HG02981 (cell line): ENCODE data around the gene CNTNAP2.
"Not testable (repeated sequence)": the region's sequence is repeated elsewhere in the genome, so short reads cannot be mapped to it uniquely, and the experiment has no call there.

Experiments used
- ATAC-seq: cut with Tn5 transposase; IDR thresholded peaks from one replicate; pipeline ENCODE4 v1.9.1; 2021; ENCODE audit warnings: mild to moderate bottlenecking, moderate library complexity; ENCODE audit not compliant: unreplicated experiment

Gene CNTNAP2

DNA sequence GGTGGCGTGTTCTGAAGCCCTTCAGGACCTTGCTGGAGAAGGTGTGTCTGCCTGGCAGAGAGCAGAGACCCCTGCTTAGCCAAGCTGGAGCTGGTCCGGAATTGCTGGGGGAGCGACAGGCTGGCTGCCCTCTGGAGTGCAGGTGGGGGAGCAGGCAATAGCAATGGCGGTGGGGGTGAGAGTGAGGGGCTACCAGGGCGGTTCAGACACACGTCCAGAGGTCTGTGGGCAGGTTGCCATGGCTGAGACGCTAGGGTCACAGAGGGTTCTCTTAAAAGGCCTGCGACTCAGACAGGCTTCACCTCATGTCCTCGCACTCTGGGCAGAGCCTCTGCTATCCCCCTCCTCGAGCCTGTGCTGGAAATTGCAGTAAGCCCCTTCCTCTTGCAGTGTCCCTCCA, 2144.9 kb downstream of the CNTNAP2 start:
- no peak for ATAC-seq

DNA sequence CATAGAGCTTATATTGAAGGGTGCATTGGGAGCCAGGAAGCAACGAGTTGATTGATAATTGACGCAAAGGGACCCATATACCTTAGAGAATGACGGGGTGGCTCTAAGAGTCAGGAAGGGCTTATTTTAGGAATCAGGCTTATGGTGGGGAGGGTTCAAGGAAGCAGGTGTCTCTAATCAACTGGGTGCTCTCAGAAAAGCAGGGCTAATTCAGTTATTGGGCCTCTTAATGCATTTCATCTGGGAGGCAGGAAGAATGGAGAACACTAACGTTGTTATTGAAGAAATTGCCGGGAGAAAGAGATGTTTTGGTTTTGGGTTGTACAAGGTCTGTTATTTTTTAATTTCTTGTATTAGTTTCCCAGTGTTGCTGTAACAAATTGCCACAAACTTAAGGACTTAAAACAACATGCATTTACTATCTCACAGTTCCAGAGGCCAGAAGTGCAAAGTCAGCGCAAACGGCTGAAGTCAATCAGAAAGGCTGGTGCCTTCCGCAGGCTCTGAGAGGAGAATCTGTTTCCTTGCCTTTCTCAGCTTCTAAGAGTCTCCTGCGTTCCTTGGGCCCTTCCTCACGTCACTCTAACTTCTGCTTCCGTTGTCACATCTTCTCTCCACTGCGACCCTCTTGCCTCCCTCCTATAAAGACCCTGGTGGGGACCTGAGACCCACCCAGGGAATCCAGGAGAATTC, 2145.5 kb downstream of the CNTNAP2 start:
- ATAC-seq, result no peak

DNA sequence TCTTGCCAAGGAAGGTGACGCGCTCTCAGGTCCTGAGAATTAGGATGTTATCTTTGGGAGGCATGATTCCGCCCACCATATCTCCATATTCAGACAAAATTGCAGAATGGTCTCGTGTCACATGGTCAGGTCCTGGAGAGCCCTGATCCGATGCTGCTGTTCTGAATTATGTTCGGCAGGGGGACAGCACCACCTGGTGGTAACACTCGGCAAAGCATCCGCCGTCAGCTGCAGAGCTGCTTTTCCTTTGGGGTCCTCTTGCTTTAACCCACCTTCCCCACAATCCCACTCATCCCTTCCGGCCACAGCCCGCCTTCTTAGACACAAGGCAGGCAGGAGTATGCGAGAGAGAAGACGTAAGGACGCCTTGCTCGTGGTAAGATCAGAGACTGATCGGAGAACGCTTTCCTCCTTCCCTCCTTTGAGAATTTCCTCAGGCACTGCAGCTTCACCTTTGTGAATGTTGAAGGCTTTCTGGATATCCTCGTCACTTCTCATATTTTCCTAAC, 2146.2 kb downstream of the CNTNAP2 start:
- ATAC-seq, result peak; percentile 76

DNA sequence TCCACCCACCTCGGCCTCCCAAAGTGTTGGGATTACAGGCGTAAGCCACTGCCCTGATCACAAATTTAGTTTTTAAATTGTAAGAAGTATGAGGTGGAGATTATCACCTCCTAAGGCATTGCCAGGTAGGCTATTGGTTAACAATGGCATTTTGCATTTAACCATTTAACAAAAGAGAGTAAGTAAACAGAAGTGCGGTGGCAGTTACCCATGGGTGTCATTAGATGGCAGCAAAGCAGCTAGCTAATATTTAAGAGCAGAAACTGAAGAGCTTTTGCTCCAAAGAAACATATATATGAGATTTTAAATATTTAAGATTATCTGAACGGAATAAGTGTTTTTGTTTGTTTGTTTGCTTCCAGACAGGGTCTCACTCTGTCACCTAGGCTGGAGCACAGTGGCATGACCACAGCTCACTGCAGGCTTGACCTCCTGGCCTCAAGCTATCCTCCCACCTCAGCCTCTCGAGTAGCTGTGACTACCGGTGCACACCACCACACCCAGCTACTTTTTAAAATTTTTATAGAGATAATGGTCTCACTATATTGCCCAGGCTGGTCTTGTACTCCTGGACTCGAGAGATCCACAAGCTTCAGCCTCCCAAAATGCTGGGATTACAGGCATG, 2148.4 kb downstream of the CNTNAP2 start:
- ATAC-seq, result no peak

DNA sequence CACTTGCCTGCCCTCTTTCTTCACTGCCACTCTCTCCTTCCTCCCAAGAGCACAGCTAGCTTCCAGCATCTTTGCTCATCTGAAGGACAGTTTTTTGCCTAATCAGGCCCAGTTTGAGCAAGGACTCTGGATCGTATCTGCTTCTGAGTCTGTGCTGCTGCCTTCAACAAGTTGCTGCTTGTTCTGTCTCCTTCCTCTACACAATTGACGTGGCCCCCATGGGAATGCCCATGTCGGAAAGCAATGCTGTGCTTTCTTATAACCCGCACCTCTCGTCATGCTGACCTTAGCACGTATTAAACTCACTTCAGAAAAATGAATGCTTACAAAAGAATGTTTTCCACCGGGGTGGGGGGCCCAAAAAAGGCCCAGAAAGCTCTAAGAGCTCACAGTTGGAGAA, 2149.3 kb downstream of the CNTNAP2 start:
- no peak for ATAC-seq

DNA sequence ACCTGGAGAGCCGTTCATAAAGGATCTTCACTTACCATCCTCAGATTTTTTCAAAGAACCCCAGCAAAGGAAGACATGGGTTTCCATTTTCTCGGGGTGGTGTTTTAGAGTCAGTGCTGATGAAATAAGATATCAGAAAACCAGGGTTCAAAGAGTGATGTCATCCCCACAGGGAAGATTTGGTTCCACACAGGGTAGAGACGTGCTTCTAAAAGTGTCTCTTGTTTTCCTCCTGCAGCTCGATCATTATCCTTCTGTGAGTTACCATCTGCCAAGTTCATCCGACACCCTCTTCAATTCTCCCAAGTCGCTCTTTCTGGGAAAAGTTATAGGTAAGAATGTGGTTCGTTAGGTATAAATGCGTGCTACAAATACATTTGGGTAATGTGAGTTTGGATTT, 2150.2 kb downstream of the CNTNAP2 start:
- ATAC-seq, result no peak

DNA sequence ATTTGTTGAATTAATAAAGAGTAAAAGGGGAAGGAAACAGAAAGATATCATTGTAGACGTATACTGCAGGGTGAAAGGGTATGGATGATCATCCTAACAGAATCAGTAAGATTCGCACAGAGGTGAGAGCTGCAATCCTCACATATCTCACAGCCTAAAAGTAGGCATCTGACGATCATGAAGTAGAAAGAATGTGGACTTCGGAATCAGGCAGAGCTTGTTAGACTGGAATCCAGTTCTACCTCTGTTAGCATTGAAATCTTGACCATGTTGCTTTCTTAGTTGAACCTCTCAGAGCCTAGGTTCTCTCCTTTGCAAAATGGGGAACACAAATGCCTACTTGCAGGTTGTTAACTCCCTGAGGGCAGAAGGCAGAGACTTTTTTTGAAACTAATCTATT, 2154.0 kb downstream of the CNTNAP2 start:
- no peak for ATAC-seq

DNA sequence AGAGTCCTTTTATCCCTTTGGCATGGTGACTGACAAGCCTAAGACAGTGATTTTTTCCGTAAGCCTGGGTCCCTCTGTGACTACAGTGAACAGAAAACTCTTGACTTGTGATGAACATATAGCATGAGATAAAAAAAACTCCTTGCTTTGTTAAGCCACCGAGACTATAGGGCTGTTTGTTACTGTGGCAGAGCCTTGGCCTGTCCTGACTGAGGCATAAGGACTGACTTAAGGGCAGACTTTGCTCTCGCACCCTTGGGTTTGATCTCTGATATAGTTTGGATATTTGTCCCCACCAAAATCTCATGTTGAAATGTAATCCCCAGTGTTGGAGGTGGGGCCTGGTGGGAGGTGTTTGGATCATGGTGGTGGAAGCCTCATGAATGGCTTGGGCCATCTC, 2157.5 kb downstream of the CNTNAP2 start:
- ATAC-seq, result no peak

DNA sequence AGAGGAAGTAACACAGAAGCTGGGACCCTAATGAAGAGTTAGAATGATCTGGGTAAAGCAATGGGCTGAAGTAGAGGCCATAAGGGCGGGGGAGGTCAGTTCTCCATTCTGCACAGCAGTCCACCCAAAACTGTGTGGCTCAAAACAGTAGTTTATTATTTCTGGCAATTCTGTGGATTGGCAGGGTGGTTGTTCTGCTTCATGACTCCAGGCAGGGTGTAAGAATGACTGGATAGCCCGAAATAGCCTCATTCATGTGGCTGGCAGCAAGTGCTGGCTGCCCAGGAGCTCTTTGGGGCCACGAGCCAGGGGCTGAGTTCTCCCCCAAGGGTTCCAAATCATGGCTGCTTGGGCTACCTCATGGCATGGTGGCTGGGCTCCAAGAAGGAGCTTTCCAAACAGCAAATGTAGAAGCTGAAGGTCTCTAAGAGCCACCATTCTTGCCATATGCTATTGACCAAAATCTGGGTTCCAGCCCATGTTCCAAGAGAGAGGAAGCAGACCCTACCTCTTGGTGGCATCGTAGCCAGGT, 2158.8 kb downstream of the CNTNAP2 start:
- no peak for ATAC-seq

DNA sequence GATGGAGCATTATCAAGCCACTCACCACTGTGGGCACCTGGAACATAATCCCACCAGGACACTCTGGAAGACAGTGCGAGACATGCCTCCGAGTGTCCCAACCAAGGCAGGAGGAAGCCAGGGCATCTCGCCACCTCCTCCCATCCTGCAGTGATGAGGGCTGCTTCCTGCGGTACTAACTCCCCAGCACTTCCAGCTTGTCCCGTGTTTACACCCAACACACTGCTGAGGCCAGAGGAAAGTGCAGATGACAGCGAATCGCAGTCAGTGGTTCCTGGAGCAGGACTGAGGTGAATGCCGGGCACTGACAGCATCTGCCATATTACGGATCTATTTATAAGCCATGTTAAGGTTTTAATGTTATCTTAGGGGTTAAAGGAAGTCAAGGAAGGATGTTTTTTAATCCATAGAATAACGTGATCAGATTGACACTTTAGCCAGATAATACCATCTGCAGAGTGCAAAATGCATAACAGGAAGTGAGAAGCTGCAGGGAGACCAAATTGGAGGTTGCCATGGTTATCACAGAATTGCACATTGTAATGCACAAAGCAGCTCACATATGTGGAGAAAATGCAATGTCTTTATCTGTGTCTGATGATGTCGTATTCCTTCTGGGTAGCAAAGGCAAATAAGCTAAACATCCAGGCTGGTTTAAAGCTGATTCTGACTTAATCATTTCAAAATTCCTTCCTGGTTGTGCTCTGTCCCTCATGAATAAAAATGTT, 2159.9 kb downstream of the CNTNAP2 start:
- ATAC-seq, result no peak

DNA sequence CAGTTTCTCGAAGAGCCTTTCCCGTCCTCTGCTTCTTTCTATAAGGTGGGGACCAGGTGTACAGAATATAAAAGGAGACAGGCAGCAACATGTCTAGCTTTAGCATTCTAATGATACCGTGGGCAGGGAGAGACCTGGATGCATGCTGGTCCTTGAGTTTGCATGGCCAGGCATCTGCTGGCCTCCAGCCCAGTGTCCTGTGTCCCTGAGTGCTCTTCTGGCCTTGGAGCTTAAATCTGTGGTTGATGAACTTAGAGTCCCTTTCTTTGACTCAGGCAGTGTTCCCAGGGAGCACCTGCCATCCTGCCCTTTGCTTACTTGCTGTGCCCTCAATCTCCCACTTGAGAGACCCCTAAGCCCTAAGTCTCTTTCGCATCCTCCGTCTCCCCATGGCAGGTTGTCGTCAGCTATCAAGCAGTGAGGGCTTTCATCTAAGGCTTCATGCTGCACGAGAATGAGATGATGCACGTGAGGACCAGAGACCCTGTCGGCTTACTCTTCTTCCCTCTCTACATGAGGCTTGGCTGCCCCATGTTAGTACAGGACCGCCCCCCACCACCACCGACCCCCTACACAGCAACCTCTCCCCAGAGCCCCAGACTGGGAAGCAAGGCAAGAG, 2160.6 kb downstream of the CNTNAP2 start:
- ATAC-seq, result no peak

DNA sequence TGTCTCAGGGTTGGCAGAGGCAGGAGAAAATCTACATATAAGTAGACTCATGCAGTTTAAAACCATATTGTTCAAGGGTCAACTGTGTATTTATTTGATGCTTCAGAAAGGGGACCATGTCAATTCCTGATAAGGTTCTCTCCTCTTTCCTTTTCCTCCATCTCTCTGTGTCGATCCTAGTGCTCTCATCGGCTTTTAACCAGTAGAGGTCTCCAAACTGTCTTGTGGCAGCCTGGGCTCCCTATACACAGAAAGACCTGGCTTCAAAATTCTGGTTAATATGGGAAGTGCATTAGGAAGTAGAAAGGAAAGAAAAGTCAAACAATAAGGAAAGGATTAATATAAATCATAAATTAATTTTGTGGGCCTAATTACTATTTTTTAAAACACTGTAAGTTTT, 2169.5 kb downstream of the CNTNAP2 start:
- no peak for ATAC-seq

DNA sequence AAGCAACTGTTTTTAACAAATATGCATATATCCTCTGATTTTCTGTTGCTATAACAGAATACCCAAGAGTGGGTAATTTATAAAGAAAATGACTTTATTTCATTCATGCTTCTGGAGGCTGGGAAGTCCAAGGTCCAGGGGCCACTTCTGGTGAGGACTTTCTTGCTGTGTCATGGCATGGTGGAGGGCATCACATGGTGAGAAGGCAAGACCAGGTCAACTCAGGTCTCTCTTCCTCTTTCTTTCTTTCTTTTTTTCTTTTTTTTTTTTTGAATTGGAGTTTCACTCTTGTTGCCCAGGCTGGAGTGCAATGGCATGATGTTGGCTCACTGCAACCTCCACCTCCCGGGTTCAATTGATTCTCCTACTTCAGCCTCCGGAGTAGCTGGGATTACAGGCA, 2170.9 kb downstream of the CNTNAP2 start:
- no peak for ATAC-seq

DNA sequence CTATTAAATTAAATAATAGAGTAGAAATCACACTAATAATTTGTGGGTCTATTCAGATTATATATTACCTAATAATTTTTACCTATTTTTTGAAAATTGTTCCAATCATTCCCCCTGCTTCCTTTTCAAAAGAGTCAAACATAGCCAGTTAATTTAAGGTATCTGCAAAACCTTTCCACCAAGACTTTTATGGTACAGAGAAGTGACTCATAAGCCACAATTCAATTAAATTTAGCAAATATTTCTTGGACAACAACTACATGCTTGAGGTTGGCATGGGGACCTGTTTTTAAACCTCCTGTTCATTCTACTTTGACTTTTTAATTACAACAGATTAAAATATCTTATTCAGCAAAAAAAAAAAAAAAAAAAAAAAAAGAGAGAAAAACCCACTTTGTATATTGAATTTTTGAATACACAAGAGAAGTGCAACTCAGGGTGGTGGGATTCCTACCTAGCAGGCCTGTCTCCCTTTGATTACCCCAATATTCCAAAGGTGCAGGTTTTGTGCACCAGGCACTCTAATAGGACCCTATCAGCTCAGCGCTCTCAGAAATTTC, 2172.1 kb downstream of the CNTNAP2 start:
- no peak for ATAC-seq

DNA sequence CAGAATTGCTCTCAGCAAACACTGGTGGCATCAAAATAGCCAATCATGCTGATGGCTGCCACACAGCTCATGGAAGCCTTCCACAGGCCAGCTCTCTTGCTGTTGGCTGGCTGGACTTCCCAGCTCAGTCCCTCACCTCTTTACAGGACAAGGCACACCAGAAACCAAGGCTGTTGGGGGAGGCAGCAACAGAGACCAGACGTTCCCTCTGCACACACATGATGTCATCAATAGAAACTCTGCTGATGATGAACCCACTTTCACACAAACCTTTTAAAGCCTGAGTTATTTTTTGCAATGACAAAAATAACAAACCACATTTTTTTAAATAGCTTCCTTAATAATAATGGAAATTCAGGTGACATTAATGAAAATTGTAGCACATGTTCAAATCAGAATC, 2173.0 kb downstream of the CNTNAP2 start:
- ATAC-seq, result no peak

DNA sequence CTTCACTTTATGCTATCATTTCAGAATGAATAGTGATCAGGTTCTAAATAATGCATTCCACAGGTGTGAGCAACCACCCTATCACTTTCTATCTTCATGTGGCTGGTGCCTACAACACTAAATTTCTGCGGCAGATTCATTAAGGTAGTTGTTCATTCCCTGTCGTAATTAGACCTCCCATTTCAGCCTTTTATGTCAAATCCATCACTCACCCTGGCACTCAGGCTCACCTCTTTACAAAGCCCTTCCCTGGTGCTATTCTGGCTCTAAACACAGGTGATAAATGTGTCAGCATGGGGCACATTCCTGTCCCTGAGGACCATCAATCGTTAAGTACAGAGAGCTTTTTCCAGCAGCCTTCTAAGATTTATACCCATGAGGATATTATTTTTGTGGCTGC, 2173.9 kb downstream of the CNTNAP2 start:
- no peak for ATAC-seq

DNA sequence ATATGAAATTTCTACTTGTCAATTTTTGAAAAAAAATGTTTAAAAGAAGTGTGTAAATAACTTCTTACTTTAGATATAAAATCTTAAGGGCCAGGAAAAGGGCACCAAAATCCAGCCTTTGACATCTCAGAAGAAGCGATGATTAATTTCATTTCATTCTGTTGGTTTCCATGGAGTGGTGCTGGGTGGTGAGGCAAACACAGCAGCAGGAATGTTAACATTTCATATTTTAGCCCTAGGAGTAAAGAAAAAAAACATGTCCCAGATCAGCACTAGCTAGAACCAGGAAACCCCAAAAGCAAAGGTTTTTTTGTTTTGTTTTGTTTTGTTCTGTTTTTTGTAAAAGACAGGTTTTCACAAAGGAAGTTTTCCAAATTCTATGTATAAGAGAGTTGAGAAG, 2175.2 kb downstream of the CNTNAP2 start:
- no peak for ATAC-seq

DNA sequence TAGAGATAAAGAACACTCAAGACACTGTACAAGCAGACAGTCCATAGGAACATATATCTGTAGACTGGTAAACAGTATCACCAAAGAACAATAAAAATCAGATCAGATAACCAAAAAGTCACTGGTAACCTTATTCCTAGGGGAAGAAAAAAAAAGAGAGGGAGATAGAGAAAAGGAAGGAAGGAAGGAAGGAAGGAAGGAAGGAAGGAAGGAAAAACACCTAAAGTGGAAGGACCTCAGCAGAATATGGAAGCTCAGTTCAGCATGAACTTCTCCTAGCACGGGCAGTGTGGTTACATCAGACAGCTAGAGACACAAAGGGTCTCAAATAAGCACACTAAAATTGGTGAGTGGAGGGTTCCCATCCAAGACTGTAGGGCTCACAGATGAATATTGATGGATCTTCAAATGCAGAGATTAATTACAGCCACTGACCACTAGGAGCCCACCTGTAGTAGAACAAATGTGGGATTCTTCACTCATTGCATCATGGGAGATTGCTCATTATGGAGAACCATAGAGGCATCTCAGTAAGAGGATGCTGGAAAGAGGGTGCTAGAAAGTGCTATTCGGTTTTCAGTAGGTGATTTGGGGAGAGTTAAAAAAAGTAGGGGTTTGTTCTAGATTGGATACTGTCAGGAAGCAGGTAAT, 2180.5 kb downstream of the CNTNAP2 start:
- ATAC-seq, result no peak

DNA sequence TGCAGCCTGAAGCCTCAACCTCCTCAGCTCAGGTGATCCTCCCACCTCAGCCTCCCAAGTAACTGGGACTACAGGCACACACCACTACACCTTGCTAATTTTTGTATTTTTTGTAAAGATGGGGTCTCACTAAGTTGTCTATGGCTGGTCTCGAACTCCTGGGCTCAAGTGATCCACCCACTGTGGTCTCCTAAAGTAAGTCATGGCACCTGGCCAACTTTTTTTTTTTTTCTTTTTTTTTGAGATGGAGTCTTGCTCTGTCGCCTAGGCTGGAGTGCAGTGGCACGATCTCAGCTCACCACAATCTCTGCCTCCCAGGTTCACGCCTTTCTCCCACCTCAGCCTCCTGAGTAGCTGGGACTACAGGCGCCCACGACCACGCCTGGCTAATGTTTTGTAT, 2182.2 kb downstream of the CNTNAP2 start:
- not testable (repeated sequence) for ATAC-seq
